Osteoblast (primary cell): Measurements from ENCODE around the gene EPHB3. TPM values are rescaled to one million over a fixed set of nuclear protein-coding genes. Genes with fewer than 3 reads are reported as not detected.
A peak's percentile ranks its signal among the peaks of the same experiment; 100 is the strongest.

Experiments
- DNase-seq: peaks from one replicate; pipeline ENCODE4 v3.0.0; 2011; ENCODE audit warnings: low spot score, mixed read lengths; ENCODE audit not compliant: insufficient read length; ENCODE audit errors: missing footprints
- H2AFZ ChIP-seq: 2 replicates; pipeline ENCODE4 v1.6.0; 2011; ENCODE audit warnings: mild to moderate bottlenecking, low read length
- H3K27ac ChIP-seq: 2 replicates; pipeline ENCODE4 v1.5.1; 2011; ENCODE audit warnings: mild to moderate bottlenecking, low read depth, low read length, moderate library complexity
- H3K27me3 ChIP-seq: 2 replicates; pipeline ENCODE4 v1.6.0; 2012; ENCODE audit warnings: mild to moderate bottlenecking, control low read depth, inconsistent platforms, low read length, moderate library complexity; ENCODE audit not compliant: insufficient read depth
- H3K36me3 ChIP-seq: 2 replicates; pipeline ENCODE4 v1.5.1; 2011; ENCODE audit warnings: mild to moderate bottlenecking, low read length, control low read depth, moderate library complexity; ENCODE audit not compliant: insufficient read depth
- H3K4me1 ChIP-seq: 2 replicates; pipeline ENCODE4 v1.5.1; 2011; ENCODE audit warnings: mild to moderate bottlenecking, low read length, control low read depth, moderate library complexity; ENCODE audit not compliant: insufficient read depth
- H3K4me2 ChIP-seq: 2 replicates; pipeline ENCODE4 v1.6.0; 2011; ENCODE audit warnings: mild to moderate bottlenecking, low read length; ENCODE audit not compliant: insufficient read depth
- H3K4me3 ChIP-seq: fragments of 200-600 bp; sonication (generic); 3 replicates; pipeline ENCODE4 v1.5.1; 2012; ENCODE audit warnings: mild to moderate bottlenecking, low read length, inconsistent platforms; ENCODE audit not compliant: insufficient read depth
- H3K79me2 ChIP-seq: 2 replicates; pipeline ENCODE4 v1.6.0; 2012; ENCODE audit warnings: mild to moderate bottlenecking, low read length, control low read depth, inconsistent platforms; ENCODE audit not compliant: insufficient read depth
- H3K9me3 ChIP-seq: 2 replicates; pipeline ENCODE4 v1.5.1; 2011; ENCODE audit warnings: low read depth, low read length, control low read depth
- H4K20me1 ChIP-seq: 2 replicates; pipeline ENCODE4 v1.6.0; 2012; ENCODE audit warnings: mild to moderate bottlenecking, low read length, control low read depth; ENCODE audit not compliant: insufficient read depth
- CTCF ChIP-seq: IDR thresholded peaks from 2 replicates; pipeline ENCODE4 v1.5.1; 2011; ENCODE audit warnings: mild to moderate bottlenecking, low read depth, low read length, moderate library complexity; ENCODE audit errors: extremely low read depth
- total RNA-seq: library from RNA; depleted of rRNA; stranded (reverse); fragments of >200 nt; gene quantifications from 2 replicates; pipeline ENCODE4 v1.2.3, GENCODE V29; 2012

EPHB3 gene
- total RNA-seq, 1 donor: 3.6 TPM

- Histone ChIP-seq H3K79me2 (no peaks in the 10 kb centered on the region), H2AFZ (no peak overlapping the region), H3K4me1 (no peaks in the 10 kb centered on the region), H3K9me3 (no peaks in the 10 kb centered on the region), H3K36me3 (no peaks in the 10 kb centered on the region), H3K27ac (no peak overlapping the region), H4K20me1 (no peaks in the 10 kb centered on the region), H3K4me3 (no peak overlapping the region), H3K4me2 (no peak overlapping the region), H3K27me3 (peaks cover 11% of the 10 kb centered on the region)
- DNase-seq: no peak
- TF ChIP-seq CTCF: no peak
Measured at GRCh38 chr3:184596233-184596632, 34.6 kb downstream of the EPHB3 start.

DNA sequence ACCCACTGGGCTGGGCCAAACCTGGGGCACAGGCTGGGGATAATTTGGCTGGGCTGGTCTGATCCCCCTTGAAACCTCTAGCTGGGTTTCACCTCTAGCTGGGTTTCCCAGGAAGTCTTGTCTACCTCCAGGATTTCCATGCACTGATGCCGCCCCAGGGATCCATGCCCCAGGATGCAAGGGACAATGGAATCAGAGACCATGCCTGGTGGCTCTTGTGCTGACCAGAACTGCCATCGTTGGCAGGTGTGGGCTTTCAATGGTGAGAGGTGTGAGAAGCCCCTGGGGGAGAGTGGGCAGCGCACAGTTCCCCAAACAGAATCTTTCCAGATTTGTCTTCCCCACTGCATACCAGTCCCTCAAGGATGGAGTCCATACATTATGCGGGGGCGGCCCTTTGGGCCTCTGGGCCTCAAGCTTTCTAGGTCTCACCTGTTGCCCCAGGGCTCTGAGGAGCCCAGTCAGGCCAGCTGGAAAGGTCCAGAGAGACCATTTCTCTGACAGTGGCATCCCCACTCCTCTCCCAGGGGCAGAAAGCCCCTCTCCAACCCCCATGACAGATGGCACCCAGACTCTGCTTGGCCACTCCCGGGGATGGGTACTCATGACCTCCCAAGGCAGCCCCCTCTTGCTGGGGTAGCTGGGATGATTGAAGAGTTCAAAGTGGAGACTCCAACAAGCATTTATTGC is 35.4 kb downstream of the EPHB3 start:
- no peaks in the 10 kb centered on the region for H4K20me1 ChIP-seq
- H3K4me2 ChIP-seq: no peak overlapping the region
- no peaks in the 10 kb centered on the region for H3K79me2 ChIP-seq
- H3K27me3 ChIP-seq: peaks cover 15% of the 10 kb centered on the region
- H3K9me3 ChIP-seq: no peaks in the 10 kb centered on the region
- peak; percentile 70 for DNase-seq
- H3K27ac ChIP-seq: no peak overlapping the region
- no peaks in the 10 kb centered on the region for H3K36me3 ChIP-seq
- TF ChIP-seq CTCF: no peak
- no peaks in the 10 kb centered on the region for H3K4me1 ChIP-seq
- no peak overlapping the region for H2AFZ ChIP-seq
- H3K4me3 ChIP-seq: no peak overlapping the region

GRCh38 chr3:184597829-184598573 is 36.4 kb downstream of the EPHB3 start:
- Histone ChIP-seq H3K4me2 (no peak overlapping the region), H2AFZ (no peak overlapping the region), H3K79me2 (no peaks in the 10 kb centered on the region), H4K20me1 (no peaks in the 10 kb centered on the region), H3K9me3 (no peaks in the 10 kb centered on the region), H3K27ac (no peak overlapping the region), H3K4me3 (no peak overlapping the region), H3K27me3 (peaks cover 24% of the 10 kb centered on the region), H3K36me3 (no peaks in the 10 kb centered on the region), H3K4me1 (no peaks in the 10 kb centered on the region)
- no peak for DNase-seq
- TF ChIP-seq CTCF: no peak

DNA sequence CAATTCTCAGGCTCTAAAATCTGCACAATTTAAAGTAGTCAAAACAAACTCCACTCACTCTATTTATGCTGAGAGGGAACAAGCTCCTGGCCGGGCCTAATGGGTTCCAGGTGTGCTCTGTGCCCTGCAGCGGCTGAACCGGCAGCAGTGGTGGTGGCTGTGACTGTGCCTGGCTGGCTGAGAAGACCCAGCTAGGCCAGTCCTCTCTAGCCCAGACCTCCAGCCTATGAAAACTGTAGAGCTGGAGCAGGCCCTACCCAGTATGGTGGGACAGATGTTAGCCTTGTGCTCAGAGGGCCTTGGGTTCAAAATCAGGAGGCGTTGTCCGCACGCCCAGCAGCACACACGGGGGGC is 37.0 kb downstream of the EPHB3 start:
- H3K4me2 ChIP-seq: no peak overlapping the region
- no peaks in the 10 kb centered on the region for H3K4me1 ChIP-seq
- no peak for TF ChIP-seq CTCF
- H3K27me3 ChIP-seq: peaks cover 30% of the 10 kb centered on the region
- H4K20me1 ChIP-seq: no peaks in the 10 kb centered on the region
- no peaks in the 10 kb centered on the region for H3K9me3 ChIP-seq
- no peaks in the 10 kb centered on the region for H3K79me2 ChIP-seq
- H3K27ac ChIP-seq: no peak overlapping the region
- no peak overlapping the region for H3K4me3 ChIP-seq
- no peak overlapping the region for H2AFZ ChIP-seq
- H3K36me3 ChIP-seq: no peaks in the 10 kb centered on the region
- no peak for DNase-seq
